ENCODE results near the gene YDJC.
"Not testable (repeated sequence)": the region's sequence is repeated elsewhere in the genome, so short reads cannot be mapped to it uniquely, and the experiment has no call there.

Gene YDJC

DNA sequence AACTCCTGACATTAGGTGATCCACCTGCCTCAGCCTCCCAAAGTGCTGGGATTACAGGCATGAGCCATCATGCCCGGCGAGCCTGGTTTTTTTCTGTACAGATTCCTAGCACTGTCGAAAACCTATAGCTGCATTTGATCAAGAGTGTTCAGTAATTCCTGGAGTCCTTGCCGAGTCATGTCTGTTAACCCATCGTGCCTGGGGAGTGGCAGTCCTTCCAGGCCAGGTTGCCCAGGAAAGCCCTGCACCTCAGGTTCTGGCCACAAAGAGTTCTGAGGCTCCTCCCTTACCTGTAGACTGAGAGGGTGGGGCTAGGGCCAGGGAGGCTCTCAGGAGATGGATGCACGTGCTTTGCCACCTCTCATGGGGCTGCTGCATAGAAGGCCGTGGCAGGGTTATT is 17.0 kb downstream of the YDJC start:
- Histone ChIP-seq H3K36me3 (ENCODE audit: insufficient read depth, low read length) (peaks cover 31% of the 10 kb centered on the region), H3K27me3 (ENCODE audit: control insufficient read depth in 1 of 2, insufficient read depth in 2 of 2, low read length in 2 of 2) (no peaks in the 10 kb centered on the region), H3K9me3 (ENCODE audit: low read length) (no peaks in the 10 kb centered on the region), H3K4me1 (ENCODE audit: insufficient read depth, low read length) (no peaks in the 10 kb centered on the region), H3K9ac (ENCODE audit: low read length) (no peak overlapping the region), H3K27ac (ENCODE audit: low read depth, low read length) (no peak overlapping the region), H3K4me3 (ENCODE audit: low read depth in 1 of 2, low read length in 2 of 2) (no peak overlapping the region)

DNA sequence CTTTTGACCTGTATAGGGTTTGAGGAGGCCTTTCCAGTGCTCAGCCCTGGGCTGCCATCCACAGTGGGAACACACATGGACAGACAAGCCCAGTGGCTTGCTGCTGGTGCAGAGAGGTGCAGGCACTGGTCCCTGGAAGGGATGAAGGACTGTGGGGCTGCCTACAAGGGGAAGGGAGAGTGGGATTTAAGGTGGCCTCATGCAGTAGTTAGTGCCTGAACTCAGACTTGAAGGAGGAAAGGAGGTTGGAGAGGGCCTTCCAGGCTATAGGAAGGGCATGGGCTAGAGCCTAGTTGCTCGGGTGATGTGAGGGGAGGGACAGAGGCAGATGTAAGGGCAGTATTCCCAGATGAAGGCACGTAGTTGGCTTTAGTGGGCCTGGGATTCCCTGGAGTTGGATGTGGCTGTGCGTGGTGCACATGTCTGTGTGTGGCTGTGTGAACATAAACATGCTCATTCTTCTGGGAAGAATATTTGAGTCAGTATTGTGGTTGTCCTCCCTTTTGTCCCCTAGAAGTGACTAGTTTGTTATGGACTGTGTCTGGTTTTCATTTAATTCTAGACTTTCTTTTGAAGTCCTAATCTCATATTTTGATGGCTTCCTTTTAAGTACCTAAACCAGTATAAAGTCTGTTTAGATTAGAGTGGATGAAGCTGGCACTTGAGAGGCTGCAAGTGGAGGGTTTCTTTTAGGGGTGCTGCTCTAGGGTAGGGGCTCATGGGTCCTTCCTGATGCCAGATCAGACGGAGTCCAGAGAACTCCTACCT is 18.4 kb downstream of the YDJC start:
- Histone ChIP-seq H3K27ac (ENCODE audit: low read depth, low read length) (no peak overlapping the region), H3K4me3 (ENCODE audit: low read depth in 1 of 2, low read length in 2 of 2) (no peak overlapping the region), H3K4me1 (ENCODE audit: insufficient read depth, low read length) (no peaks in the 10 kb centered on the region), H3K27me3 (ENCODE audit: control insufficient read depth in 1 of 2, insufficient read depth in 2 of 2, low read length in 2 of 2) (no peaks in the 10 kb centered on the region), H3K9me3 (ENCODE audit: low read length) (no peaks in the 10 kb centered on the region), H3K9ac (ENCODE audit: low read length) (no peak overlapping the region), H3K36me3 (ENCODE audit: insufficient read depth, low read length) (peaks cover 31% of the 10 kb centered on the region)

DNA sequence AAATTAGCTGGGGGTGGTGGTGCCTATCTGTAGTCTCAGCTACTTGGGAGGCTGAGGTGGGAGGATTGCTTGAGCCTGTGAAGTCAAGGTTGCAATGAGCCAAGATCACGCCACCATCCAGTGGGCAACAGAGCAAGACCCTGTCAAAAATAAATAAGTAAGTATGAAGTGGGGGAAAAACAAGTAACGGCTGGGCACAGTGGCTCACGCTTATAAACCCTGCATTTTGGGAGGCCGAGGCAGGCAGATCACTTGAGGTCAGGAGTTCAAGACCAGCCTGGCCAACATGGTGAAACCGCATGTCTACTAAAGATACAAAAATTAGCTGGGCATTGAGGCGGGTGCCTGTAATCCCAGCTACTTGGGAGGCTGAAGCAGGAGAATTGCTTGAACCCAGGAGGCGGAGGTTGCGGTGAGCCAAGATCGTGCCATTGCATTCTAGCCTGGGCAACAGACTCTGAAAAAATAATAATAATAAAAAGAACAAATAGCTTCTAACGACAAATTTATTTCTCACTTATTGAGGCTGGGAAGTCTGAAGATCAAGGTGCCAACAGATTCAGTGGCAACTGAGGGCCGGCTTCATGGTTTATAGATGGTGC is 20.2 kb downstream of the YDJC start:
- H3K36me3 ChIP-seq (ENCODE audit: insufficient read depth, low read length) = peaks cover 30% of the 10 kb centered on the region
- H3K9ac ChIP-seq (ENCODE audit: low read length); H3K27me3 ChIP-seq (ENCODE audit: control insufficient read depth in 1 of 2, insufficient read depth in 2 of 2, low read length in 2 of 2); H3K27ac ChIP-seq (ENCODE audit: low read depth, low read length); H3K4me1 ChIP-seq (ENCODE audit: insufficient read depth, low read length); H3K9me3 ChIP-seq (ENCODE audit: low read length); H3K4me3 ChIP-seq (ENCODE audit: low read depth in 1 of 2, low read length in 2 of 2): not testable (repeated sequence)

DNA sequence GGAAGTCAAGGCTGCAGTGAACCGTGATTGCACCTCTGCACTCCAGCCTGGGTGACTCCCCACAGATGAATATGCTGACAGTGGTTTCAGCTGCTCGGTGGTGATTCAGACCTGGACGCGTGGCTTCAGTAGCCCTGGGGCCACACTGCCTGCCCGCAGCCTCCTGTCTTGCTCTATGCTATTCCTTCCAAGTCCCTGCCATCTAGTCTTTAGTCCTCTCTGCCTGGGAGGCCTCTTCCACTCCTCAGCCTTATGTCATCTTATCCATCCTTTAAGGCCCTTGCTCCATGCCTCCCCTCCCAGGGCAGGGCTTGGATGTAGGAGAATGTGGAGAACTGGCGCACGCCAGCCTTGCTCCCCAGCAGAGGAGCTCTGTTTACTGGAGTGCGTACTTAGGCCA is 23.0 kb downstream of the YDJC start:
- Histone ChIP-seq H3K4me3 (ENCODE audit: low read depth in 1 of 2, low read length in 2 of 2) (no peak overlapping the region), H3K9me3 (ENCODE audit: low read length) (no peaks in the 10 kb centered on the region), H3K27ac (ENCODE audit: low read depth, low read length) (no peak overlapping the region), H3K9ac (ENCODE audit: low read length) (no peak overlapping the region), H3K36me3 (ENCODE audit: insufficient read depth, low read length) (peaks cover 10% of the 10 kb centered on the region), H3K27me3 (ENCODE audit: control insufficient read depth in 1 of 2, insufficient read depth in 2 of 2, low read length in 2 of 2) (no peaks in the 10 kb centered on the region), H3K4me1 (ENCODE audit: insufficient read depth, low read length) (no peaks in the 10 kb centered on the region)

DNA sequence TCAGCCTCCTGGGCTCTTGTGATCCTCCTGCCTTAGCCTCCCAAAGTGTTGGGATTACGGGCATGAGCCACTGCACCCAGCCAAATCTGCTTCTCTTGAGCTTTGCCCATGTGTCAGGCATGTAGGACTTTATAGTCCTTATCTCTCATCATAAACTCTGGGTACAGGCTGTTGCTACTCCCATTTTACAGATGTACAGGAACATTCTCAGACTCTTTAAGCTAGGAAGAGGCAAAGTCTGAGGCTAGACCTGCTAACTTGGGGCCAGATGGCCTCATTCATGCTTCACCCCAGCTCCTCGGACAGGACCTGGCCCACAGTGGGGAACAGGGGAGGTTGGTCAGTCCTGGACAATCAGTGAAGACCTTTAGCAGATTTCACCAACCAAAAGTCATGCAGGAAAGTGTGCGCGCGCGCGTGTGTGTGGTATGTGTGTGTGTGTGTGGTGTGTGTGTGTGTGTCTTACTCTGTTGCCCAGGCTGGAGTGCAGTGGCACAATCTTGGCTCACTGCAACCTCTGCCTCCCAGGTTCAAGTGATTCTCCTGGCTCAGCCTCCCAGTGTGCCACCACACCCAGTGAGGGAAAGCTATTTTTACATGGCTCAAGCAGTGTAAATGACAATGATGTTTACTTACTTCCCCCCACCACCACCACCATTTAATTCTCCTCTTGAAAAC is 23.8 kb downstream of the YDJC start:
- no peaks in the 10 kb centered on the region for H3K4me1 ChIP-seq (ENCODE audit: insufficient read depth, low read length)
- peaks cover 3% of the 10 kb centered on the region for H3K36me3 ChIP-seq (ENCODE audit: insufficient read depth, low read length)
- no peaks in the 10 kb centered on the region for H3K9me3 ChIP-seq (ENCODE audit: low read length)
- no peaks in the 10 kb centered on the region for H3K27me3 ChIP-seq (ENCODE audit: control insufficient read depth in 1 of 2, insufficient read depth in 2 of 2, low read length in 2 of 2)
- no peak overlapping the region for H3K27ac ChIP-seq (ENCODE audit: low read depth, low read length)
- H3K4me3 ChIP-seq (ENCODE audit: low read depth in 1 of 2, low read length in 2 of 2) = no peak overlapping the region
- no peak overlapping the region for H3K9ac ChIP-seq (ENCODE audit: low read length)

DNA sequence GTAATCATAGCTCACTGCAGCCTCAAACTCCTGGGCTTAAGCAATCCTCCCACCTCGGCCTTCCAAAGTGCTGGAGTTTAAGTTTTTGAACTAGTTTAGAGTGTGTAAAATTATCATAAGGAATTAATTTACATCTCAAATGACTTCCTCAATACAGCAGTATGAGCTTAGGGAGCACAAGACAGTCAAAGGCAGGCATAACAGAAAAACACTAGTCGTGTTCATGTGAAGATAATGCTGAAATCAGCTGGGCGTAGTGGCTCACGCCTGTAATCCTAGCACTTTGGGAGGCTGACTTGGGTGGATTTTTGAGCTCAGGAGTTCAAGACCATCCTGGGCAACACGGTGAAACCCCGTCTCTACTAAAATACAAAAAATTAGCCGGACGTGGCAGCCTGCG is 25.8 kb downstream of the YDJC start:
- no peaks in the 10 kb centered on the region for H3K36me3 ChIP-seq (ENCODE audit: insufficient read depth, low read length)
- no peaks in the 10 kb centered on the region for H3K4me1 ChIP-seq (ENCODE audit: insufficient read depth, low read length)
- no peak overlapping the region for H3K27ac ChIP-seq (ENCODE audit: low read depth, low read length)
- H3K27me3 ChIP-seq (ENCODE audit: control insufficient read depth in 1 of 2, insufficient read depth in 2 of 2, low read length in 2 of 2) = no peaks in the 10 kb centered on the region
- H3K9me3 ChIP-seq (ENCODE audit: low read length) = no peaks in the 10 kb centered on the region
- H3K4me3 ChIP-seq (ENCODE audit: low read depth in 1 of 2, low read length in 2 of 2) = no peak overlapping the region
- no peak overlapping the region for H3K9ac ChIP-seq (ENCODE audit: low read length)

DNA sequence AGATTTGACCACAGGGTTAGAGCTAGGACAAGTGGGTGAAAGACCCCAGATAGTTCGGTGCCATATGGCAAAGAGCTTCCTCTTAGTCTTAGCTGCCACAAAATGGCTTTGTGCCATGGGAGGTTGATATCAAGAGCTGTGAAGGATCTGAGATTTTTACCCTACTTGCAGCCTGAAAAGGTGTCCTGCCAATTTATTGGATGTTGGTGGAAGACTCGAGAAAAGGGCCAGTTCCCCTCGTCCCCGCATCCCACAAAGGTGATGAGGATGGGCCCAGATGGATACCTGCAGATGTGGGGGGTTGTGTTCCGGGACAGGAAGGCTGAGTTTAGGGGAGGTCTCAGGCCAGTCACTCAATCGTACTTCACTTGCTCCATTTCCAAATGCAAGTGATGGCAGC is 27.2 kb downstream of the YDJC start:
- Histone ChIP-seq H3K9ac (ENCODE audit: low read length) (no peak overlapping the region), H3K4me1 (ENCODE audit: insufficient read depth, low read length) (no peaks in the 10 kb centered on the region), H3K9me3 (ENCODE audit: low read length) (no peaks in the 10 kb centered on the region), H3K4me3 (ENCODE audit: low read depth in 1 of 2, low read length in 2 of 2) (no peak overlapping the region), H3K36me3 (ENCODE audit: insufficient read depth, low read length) (no peaks in the 10 kb centered on the region), H3K27me3 (ENCODE audit: control insufficient read depth in 1 of 2, insufficient read depth in 2 of 2, low read length in 2 of 2) (no peaks in the 10 kb centered on the region), H3K27ac (ENCODE audit: low read depth, low read length) (no peak overlapping the region)

DNA sequence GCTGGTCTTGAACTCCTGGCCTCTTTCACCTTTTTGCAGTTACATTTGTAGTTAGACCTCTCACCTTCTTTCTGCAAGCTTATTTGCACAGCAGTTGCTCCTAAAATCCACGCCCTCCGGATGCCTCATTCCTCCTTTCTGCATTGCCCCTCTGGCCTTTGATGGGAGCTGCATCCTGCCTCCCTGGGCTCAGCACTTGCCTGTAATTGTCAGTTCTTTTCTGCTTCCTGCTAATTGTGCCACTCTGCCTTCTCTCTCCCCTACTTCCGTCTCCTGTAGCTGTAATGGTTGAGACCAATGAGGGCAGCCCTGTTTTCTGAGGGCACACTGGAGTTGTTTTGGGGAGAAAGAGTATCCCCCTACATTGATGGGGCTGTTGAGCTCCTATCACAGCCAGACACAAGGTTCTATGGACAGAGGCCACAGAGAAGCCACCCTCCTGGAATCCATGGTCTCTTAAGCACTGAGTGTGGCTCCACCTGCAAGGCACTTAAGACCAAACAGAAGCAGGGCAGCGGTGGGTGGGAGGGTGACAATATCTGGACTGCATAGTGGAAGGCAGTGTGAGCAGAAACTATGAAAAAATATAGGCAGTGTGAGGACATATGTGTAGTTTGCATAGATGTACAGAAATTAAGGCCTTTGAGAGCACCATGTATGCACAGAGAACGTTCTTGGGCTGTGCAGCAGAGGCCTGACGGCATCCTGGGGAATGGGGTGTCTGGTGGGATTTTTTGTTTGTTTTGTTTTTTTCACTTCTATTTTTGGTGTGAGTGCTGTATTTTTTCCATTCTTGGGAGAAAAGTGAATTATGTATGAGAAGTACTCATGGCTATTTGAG is 30.5 kb downstream of the YDJC start:
- H3K4me1 ChIP-seq (ENCODE audit: insufficient read depth, low read length) = peaks cover 8% of the 10 kb centered on the region
- no peak overlapping the region for H3K27ac ChIP-seq (ENCODE audit: low read depth, low read length)
- peaks cover 15% of the 10 kb centered on the region for H3K36me3 ChIP-seq (ENCODE audit: insufficient read depth, low read length)
- H3K4me3 ChIP-seq (ENCODE audit: low read depth in 1 of 2, low read length in 2 of 2) = no peak overlapping the region
- no peaks in the 10 kb centered on the region for H3K27me3 ChIP-seq (ENCODE audit: control insufficient read depth in 1 of 2, insufficient read depth in 2 of 2, low read length in 2 of 2)
- no peaks in the 10 kb centered on the region for H3K9me3 ChIP-seq (ENCODE audit: low read length)
- no peak overlapping the region for H3K9ac ChIP-seq (ENCODE audit: low read length)

DNA sequence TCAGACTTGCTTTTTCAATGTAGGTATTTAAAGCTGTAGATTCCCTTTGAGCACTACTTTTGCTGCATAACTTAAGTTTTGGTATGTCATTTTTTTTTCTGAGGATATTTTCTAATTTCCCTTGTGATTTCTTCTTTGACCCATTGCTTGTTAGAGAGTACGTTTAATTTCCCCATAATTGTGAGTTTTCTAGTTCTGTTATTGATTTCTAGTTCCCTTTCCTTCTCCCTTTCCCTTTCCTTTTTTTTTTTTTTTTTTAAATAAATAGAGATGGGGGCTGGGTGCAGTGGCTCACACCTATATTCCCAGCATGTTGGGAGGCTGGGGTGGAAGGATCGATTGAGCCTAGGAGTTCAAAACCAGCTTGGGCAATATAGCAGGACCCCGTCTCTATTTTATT is 31.5 kb downstream of the YDJC start:
- Histone ChIP-seq H3K4me3 (ENCODE audit: low read depth in 1 of 2, low read length in 2 of 2) (no peak overlapping the region), H3K9ac (ENCODE audit: low read length) (no peak overlapping the region), H3K9me3 (ENCODE audit: low read length) (no peaks in the 10 kb centered on the region), H3K27ac (ENCODE audit: low read depth, low read length) (no peak overlapping the region), H3K27me3 (ENCODE audit: control insufficient read depth in 1 of 2, insufficient read depth in 2 of 2, low read length in 2 of 2) (no peaks in the 10 kb centered on the region), H3K36me3 (ENCODE audit: insufficient read depth, low read length) (peaks cover 25% of the 10 kb centered on the region), H3K4me1 (ENCODE audit: insufficient read depth, low read length) (peaks cover 8% of the 10 kb centered on the region)

DNA sequence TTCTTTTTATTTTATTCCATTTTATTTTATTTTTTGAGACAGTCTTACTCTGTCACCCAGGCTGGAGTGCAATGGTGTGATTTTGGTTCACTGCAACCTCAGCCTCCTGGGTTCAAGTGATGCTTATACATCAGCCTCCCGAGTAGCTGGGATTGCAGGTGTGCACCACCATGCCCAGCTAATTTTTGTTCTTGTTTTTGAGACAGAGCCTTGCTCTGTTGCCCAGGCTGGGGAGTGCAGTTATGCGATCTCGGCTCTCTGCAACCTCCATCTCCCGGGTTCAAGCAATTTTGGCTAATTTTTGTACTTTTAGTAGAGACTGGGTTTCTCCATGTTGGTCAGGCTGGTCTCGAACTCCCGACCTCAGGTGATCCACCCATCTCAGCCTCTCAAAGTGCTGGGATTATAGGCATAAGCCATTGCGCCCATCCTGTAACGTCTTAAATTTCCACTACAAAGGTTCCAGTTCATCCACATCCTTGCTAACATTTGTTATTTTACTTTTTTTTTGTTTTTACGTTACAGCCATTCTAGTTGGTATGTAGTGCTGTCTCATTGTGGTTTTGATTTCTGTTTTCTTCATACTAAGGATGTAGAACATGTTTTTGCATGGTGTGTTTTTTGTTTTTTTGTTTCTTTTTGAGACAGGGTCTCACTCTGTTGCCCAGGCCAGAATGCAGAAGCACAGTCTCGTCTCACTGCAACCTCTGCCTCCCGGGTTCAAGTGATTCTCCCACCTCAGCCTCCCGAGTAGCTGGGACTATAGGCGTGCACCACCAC is 33.3 kb downstream of the YDJC start:
- not testable (repeated sequence) for H3K4me3 ChIP-seq (ENCODE audit: low read depth in 1 of 2, low read length in 2 of 2); H3K27ac ChIP-seq (ENCODE audit: low read depth, low read length); H3K27me3 ChIP-seq (ENCODE audit: control insufficient read depth in 1 of 2, insufficient read depth in 2 of 2, low read length in 2 of 2); H3K9me3 ChIP-seq (ENCODE audit: low read length); H3K9ac ChIP-seq (ENCODE audit: low read length)
- Histone ChIP-seq H3K4me1 (ENCODE audit: insufficient read depth, low read length) (peaks cover 10% of the 10 kb centered on the region), H3K36me3 (ENCODE audit: insufficient read depth, low read length) (peaks cover 34% of the 10 kb centered on the region)

Data from muscle layer of colon (tissue), 2 donors.